Panc1 (cell line): ENCODE data around the gene NANOS3.

ENCODE experiments used
- CTCF ChIP-seq: fragments of 450-650 bp; IDR thresholded peaks from 2 replicates; pipeline ENCODE4 v1.5.1; 2017; ENCODE audit warnings: mild to moderate bottlenecking
- POLR2AphosphoS5 ChIP-seq: IDR thresholded peaks from 2 replicates; pipeline ENCODE4 v1.6.1; 2012; ENCODE audit warnings: mild to moderate bottlenecking, low read depth, low read length, moderate library complexity
- REST ChIP-seq, 2 experiments: IDR thresholded peaks; 2 replicates each; pipeline ENCODE4 v1.6.1; 2011 to 2012; ENCODE audit warnings: low read depth in 2 of 2, control low read depth in 1 of 2, low read length in 1 of 2, mild to moderate bottlenecking in 1 of 2, moderate library complexity in 1 of 2; ENCODE audit not compliant: insufficient read depth in 1 of 2
- SIN3A ChIP-seq: IDR thresholded peaks from 2 replicates; pipeline ENCODE4 v1.6.1; 2012; ENCODE audit warnings: low read depth, mild to moderate bottlenecking, low read length, moderate library complexity, borderline replicate concordance; ENCODE audit not compliant: insufficient read depth

- TF ChIP-seq CTCF (no peak), POLR2AphosphoS5 (no peak), REST (IDR thresholded peaks at IDR 0.05; ENCODE audit: insufficient read depth in 1 of 2, low read depth in 2 of 2, low read length in 1 of 2) (no peak), SIN3A (no peak)
Measured at GRCh38 chr19:13906521-13906904, 29.6 kb downstream of the NANOS3 start.
